Pericardium fibroblast (primary cell): ENCODE data around the gene TPRKB. TPM values are rescaled to one million over a fixed set of nuclear protein-coding genes. Genes with fewer than 3 reads are reported as not detected.

Experiments used
- total RNA-seq: library from RNA; depleted of rRNA; stranded (reverse); fragments of >200 nt; gene quantifications from 2 replicates; pipeline ENCODE4 v1.2.3, GENCODE V29; 2015

TPRKB gene
- 19.5 and 29.9 TPM in 2 replicates for total RNA-seq

DNA sequence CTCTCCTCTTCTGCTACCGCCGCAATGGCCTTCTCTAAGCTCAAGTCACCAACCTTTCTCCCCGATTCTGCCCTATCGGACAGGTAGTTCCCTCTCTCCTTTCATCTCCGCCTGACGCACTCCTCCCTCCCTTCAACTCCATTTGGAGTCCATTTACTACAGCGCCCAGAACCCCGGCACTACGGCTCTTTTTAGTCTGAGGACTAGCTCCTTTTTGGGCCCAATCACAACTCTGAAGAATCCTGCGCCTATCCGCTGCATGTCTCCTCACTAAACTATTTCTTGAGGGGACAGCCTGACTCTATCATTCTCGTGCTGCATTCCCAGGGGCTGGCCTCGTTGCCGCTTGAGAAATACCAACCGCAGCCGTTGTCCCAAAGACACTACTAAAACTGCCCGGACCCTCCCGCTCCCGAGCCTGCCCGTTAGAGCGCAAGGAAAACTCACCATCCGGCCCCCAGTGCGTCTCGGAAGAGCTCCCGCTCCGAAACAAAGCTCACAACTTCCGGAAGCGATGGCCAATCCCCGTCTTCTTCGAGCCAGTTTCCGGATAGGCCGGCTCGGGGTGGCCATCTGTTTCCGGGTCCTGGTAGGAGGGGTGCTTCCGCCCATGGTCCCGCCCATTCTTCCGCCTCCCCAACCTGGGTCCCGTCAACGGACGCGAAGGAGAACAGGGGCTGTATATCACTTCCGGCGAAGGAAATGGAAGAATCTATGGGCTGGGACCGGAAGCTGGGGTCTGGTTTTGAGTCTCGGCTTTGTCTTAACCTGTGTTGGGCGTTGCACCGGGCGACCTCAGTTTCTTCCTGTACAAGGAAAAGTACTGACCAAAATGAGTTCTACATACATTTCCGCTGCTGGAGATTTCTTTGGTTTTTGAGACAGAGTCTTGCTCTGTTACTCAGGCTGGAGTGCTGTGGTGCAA lies at the start of gene TPRKB:
Gene TPRKB, minus strand, starts transcription at position 491 of the 925 bp plus-strand sequence. CDS start 2,776 bp downstream, outside the sequence.

DNA sequence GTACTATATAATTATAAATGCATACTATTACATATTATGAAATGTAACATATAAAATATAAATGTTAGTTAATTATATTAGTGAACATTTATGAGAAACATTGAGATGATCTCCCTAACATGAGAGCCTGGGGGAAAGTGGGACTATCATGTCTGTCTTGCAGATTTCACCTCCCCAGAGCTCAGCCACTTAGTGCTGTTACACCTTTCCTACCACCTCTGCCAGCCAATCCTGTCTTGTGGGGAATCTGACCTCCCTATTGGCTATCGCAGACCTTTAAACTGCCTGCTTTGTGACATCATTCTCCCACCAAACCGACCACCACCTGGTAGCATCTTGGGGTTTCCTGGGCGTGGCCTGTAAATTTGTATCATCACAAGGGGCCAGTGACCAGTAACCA lies 46.7 kb upstream of the TPRKB start, which contains the start of gene C2orf78:
Gene C2orf78, plus strand, starts transcription at position 301 of the 400 bp plus-strand sequence. CDS start 127 bp downstream, outside the sequence.

DNA sequence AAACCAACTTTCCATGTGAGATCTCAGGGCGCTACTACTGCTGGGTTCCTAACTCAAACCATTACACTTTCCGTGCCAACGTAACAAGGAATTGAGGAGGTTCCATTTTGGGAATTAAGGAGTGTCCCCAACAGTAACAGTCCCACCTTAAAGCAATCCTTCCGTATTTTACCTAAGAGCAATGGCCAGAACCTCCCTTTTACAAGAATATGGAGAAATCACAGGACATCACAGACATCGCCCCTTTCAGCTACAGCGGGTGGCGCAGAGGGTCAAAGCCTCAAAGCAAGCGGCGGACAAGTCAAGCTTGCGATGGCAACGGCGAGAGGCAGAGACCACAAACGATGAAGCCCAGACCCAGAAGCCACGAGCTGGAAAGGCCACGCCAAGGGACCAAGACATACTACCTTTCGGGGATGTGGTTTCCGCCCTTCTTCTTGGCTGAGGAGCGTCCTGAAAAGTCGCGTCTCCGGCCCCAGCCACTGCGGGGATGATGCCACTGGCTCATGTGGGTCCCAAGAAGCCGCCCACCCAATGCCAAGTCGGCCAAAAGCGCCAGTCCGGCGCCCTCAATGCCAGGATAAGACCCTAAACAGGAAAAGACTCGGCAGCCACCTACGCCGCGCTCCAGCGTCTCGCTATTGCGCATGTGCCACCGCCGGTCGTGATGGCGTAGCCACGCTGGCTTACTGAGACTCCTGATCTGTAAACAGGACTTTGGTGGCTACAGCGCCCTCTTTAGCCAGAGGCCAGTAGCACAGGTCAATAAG lies 42.5 kb upstream of the TPRKB start, which contains the start of gene DUSP11:
Gene DUSP11, minus strand, starts transcription at position 637 of the 770 bp plus-strand sequence. Its CDS starts 129 bp downstream, at position 508.

Other genes starting within 250 kb of the TPRKB start
- gene NAT8, start 94.9 kb downstream of the TPRKB start, total RNA-seq = not detected in 2 replicates
- 18.9 and 28.8 TPM in 2 replicates for gene DUSP11, start 42.8 kb upstream of the TPRKB start, total RNA-seq
- gene C2orf78, start 46.8 kb upstream of the TPRKB start, total RNA-seq = not detected in 2 replicates
- gene STAMBP, start 91.6 kb upstream of the TPRKB start, total RNA-seq = 17.7 and 26.3 TPM in 2 replicates
- gene ACTG2, start 155.7 kb upstream of the TPRKB start, total RNA-seq = 0.09 and 5.0 TPM in 2 replicates
- 37.5 and 61.0 TPM in 2 replicates for gene DGUOK, start 189.5 kb upstream of the TPRKB start, total RNA-seq
- gene TET3, start 247.6 kb upstream of the TPRKB start, total RNA-seq = 2.2 and 4.0 TPM in 2 replicates